Bone marrow (tissue), 2 donors: ENCODE measurements around the gene HIVEP1.
"Not testable (repeated sequence)": the region's sequence is repeated elsewhere in the genome, so short reads cannot be mapped to it uniquely, and the experiment has no call there.

Experiments
- DNase-seq, 2 donors: peaks; one replicate each; lab custom pipeline; 2025; lab: John Stamatoyannopoulos, UW

HIVEP1 gene

DNA sequence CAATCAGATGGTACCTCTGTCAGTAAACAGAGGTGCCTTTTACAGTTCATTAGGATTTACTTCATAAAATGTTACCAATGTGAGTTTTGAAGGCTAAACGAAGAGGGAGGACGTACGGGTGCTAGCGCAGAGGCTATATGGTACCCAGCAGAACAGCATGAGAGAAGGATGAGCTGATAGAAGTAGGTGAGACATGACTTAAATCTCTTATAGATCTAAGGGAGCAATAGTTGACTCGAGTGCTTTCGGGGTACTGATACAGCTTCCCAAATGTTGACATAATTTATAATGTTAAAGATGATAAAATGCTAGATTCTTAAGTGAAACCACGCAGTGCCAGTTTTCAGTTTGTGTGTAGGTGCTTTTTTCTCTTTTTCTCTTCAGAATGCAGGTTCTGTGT is 72.6 kb downstream of the HIVEP1 start:
- DNase-seq, result no peak

GRCh38 chr6:12088531-12088930 is 76.4 kb downstream of the HIVEP1 start:
- DNase-seq, result no peak

DNA sequence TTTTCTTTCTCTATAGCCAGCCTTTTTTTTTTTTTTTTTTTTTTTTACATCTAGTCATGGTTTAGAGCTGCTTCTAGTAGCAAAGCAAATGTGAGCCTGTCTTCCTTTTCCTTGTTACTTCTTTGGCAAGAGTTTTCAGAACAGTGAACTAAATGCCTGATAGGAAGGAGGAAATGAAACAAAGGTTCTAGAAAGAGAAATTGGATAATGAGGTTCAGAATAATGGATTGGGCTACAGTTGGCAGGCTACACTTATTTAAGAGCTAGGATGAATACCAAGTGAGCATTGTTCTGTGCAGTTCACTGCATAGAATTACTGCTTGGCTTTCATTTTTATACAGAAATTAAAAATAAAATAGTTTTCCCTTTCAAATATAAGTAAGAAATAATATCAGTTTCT is 78.6 kb downstream of the HIVEP1 start:
- no peak for DNase-seq

DNA sequence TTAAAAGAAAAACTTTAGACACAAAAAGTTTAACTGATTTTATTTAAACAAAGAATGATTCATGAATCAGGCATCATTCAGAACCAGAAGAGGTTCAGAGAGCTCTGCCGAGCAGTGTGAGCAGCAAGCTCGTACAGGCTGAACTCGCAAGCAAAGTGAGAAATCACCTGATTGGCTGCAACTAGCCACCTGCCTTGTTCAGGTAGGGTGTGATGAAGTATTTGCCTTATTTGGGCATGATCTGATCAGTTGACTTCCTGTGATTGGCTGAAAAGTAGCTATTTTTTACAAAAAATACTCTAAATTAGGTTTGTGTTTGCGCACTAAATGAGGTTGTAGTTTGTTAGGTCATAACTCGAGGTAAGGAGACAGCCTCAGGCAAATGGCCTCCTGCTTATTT is 80.7 kb downstream of the HIVEP1 start:
- DNase-seq, result no peak

DNA sequence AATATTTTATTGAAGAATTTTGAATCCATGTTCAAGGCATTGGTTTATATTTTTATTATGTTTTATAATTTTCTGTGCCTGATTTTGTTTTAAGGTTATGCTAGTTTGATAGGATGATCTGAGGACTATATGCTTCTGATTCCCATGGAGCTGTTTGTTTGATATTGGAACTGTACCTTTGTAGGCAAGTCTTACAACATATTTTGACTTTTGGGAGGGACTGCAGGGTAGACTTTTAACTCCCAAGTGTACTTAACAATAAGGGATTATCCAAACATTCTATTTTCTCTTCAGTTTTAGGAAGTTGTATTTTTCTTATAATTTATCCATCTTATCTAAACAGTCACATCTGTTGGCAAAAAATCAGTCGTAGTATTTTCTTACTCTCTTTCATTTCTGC is 82.6 kb downstream of the HIVEP1 start:
- no peak for DNase-seq

DNA sequence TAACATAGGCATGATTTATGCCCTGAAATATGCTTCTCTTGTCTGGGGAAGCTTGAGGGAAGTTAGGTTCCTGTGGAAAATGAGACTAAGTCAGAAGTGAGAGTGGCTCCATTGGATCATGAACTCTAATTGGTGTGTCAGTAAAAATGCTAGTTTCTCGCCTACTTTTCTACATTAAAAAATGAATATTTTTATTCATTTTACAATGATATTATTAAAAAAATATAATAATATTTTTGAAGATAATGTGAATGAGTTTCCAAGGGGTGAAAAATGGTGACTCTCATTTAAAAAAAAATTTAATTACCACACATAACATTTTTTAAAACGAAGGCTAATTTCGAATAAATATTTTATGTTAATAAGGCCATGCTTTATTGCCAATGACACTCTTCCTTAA is 84.2 kb downstream of the HIVEP1 start:
- DNase-seq, result no peak

- DNase-seq, result no peak
Measured at GRCh38 chr6:12097791-12098190, 85.7 kb downstream of the HIVEP1 start.

GRCh38 chr6:12099623-12100338 is 87.7 kb downstream of the HIVEP1 start:
- DNase-seq, result no peak

- no peak for DNase-seq
Measured at GRCh38 chr6:12101048-12101447, 88.9 kb downstream of the HIVEP1 start.

GRCh38 chr6:12101653-12102312 is 89.7 kb downstream of the HIVEP1 start:
- no peak for DNase-seq

- no peak for DNase-seq
Measured at GRCh38 chr6:12102350-12102749, 90.2 kb downstream of the HIVEP1 start.

GRCh38 chr6:12103158-12103557 is 91.0 kb downstream of the HIVEP1 start:
- no peak for DNase-seq

GRCh38 chr6:12105271-12105670 is 93.2 kb downstream of the HIVEP1 start:
- no peak for DNase-seq

DNA sequence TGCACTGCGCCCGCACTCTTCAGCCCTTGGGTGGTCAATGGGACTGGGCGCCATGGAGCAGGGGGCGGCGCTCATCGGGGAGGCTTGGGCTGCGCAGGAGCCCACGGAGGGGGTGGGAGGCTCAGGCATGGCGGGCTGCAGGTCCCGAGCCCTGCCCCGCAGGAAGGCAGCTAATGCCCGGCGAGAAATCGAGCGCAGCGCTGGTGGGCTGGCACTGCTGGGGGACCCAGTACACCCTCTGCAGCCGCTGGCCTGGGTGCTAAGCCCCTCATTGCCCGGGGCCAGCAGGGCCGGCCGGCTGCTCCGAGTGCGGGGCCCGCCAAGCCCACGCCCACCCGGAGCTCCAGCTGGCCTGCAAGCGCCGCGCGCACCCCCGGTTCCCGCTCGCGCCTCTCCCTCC is 96.3 kb downstream of the HIVEP1 start:
- DNase-seq, result not testable (repeated sequence)

DNA sequence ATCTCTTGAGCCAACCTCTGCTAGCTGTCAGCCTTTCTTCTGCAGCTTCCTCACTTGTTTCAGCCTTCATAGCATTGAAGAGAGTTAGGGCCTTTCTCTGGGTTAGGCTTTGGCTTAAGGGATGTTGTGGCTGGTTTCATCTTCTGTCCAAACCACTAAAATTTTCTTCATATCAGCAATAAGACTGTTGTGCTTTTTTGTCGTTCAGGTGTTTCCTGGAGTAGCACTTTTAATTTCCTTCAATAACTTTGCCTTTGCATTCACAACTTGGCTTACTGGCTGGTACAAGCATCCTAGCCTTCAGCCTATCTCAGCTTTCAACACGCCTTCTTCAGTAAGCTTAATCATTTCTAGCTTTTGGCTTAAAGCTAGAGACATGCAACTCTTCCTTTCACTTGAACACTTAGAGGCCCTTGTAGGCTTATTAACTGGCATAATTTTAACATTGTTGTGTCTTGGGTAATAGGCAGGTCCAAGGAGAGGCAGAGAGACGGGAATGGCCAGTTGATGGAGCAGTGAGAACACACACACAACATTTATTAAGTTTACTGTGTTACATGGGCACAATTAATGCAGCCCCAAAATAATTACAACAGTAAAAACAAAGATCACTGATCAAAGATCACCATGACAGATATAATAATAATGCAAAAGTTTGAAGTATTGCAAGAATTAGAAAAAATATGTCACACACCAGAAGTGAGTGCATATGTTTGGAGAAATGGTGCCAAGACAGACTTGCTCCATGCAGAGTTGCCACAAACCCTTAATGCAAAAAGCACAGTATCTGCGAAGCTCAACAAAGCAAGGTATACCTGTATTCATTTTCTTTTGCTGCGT is 98.6 kb downstream of the HIVEP1 start:
- DNase-seq, result no peak

GRCh38 chr6:12111363-12111670 is 99.2 kb downstream of the HIVEP1 start:
- DNase-seq, result no peak

GRCh38 chr6:12112540-12113189 is 100.6 kb downstream of the HIVEP1 start:
- DNase-seq, result no peak

DNA sequence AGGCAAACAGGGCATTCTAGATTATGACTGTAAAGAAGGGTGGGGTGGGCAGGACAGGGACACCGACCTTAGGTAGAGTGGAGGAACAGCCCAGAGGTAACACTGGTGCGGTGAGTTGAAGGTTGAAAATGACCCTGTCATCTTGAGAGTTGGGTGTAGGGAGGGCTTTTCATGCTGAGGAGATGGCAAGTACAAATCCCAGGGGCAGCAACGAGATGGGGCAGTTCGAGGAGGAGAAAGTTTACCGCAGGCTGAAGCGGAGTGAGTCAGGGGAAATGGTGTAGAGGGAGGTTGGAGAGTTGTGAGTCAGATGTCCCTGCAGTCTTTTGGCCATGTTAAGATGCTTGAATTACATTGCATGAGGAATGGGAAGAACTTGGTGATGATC is 101.1 kb downstream of the HIVEP1 start:
- DNase-seq, result no peak

- no peak for DNase-seq
Measured at GRCh38 chr6:12114055-12114503, 102.0 kb downstream of the HIVEP1 start.

DNA sequence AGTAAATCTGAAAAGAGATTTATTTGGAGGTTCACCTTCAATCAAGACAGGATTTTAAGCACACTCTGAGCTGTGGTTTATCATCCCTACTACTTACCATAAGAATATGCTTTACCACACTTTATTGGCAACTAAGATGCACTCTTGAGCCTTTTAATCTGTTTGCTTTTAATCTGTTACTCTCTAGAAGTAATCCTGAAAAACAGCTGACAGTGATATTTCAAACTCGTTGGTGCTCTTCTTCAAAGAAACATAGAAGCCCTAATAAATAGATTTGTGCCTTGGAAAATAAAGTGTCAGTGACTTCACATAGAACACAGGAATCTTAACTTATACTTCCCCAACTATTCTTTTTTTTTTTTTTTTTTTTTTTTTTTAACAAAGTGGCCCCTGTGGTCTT is 102.9 kb downstream of the HIVEP1 start:
- no peak for DNase-seq

- no peak for DNase-seq
Measured at GRCh38 chr6:12115492-12115891, 103.4 kb downstream of the HIVEP1 start.

DNA sequence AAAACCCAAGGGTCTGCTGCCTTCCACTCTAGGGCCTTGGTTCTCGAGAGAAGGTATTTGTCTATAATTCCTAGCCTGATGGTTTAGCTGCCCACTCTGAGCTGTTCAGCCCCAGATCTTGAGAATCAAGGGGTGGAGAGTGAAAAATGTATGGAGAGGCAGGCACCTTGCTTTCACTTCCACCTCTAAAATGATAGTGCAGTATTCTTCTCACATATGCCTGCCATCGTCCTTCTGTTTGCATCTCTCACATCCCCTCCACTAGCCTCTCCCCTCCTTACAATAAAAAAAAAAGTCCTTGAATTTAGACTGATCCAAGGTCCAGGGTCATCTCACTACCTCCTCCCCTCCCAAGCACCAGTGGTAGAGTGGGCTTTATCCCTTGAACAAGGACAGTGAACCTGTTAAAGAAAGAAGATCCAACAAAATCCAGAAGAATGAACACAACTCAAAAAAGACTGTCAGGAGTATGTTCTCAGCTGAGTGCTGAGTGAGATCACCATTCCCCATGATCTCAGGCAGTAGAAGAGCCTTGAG is 104.2 kb downstream of the HIVEP1 start:
- DNase-seq, result no peak
